Fibroblast of lung (primary cell): Measurements from ENCODE around the gene TMEM163.

Source experiments
- EZH2 ChIP-seq: IDR thresholded peaks from 2 replicates; pipeline ENCODE4 v1.5.1; 2012; ENCODE audit warnings: low read length, control low read depth, mild to moderate bottlenecking; ENCODE audit errors: missing control alignments
- TF ChIP-seq, protein P1 (sequence below), 2 donors: IDR thresholded peaks in 1 of 2; conservative IDR thresholded peaks in 1 of 2; 1 replicate in 1 of 2; 2 replicates in 1 of 2; pipeline ENCODE4 v1.5.1; 2011 to 2012; ENCODE audit warnings: low read length in 2 of 2, control low read depth in 1 of 2, inconsistent platforms in 1 of 2, low read depth in 1 of 2, mild to moderate bottlenecking in 1 of 2

DNA sequence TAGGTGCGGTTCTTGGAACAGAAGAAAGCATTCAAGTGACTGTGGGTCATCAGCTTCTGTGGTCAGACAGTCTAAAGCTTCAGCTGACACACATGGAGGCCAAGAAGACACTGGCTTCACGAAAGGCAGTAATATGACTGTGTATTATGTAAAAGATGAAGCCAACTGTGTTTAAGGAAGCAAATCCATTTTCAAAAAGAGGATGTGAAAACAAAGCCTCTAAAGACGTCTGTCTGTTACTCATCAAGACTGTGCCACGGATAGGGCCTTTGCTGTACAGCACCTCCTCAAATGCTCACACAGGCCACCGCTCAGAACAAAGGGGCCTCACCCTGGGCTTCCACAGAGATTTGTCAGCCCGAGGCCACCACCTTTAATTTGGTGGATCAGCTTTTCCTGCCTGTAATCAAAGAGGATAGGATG is 21.1 kb upstream of the TMEM163 start:
- TF ChIP-seq, protein P1, sequence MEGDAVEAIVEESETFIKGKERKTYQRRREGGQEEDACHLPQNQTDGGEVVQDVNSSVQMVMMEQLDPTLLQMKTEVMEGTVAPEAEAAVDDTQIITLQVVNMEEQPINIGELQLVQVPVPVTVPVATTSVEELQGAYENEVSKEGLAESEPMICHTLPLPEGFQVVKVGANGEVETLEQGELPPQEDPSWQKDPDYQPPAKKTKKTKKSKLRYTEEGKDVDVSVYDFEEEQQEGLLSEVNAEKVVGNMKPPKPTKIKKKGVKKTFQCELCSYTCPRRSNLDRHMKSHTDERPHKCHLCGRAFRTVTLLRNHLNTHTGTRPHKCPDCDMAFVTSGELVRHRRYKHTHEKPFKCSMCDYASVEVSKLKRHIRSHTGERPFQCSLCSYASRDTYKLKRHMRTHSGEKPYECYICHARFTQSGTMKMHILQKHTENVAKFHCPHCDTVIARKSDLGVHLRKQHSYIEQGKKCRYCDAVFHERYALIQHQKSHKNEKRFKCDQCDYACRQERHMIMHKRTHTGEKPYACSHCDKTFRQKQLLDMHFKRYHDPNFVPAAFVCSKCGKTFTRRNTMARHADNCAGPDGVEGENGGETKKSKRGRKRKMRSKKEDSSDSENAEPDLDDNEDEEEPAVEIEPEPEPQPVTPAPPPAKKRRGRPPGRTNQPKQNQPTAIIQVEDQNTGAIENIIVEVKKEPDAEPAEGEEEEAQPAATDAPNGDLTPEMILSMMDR (conservative IDR thresholded peaks at IDR 0.05 in 1 of 2, IDR thresholded peaks at IDR 0.05 in 1 of 2; ENCODE audit: low read depth in 1 of 2, low read length in 2 of 2): no peak
- TF ChIP-seq EZH2: no peak
